Renal cortical epithelial cell (primary cell): ENCODE data around the gene CPZ. TPM values are rescaled to one million over a fixed set of nuclear protein-coding genes. Genes with fewer than 3 reads are reported as not detected.

Experiments
- DNase-seq: peaks from one replicate; pipeline ENCODE4 v3.0.0-alpha.2; 2011; ENCODE audit warnings: low read depth
- total RNA-seq: library from RNA; depleted of rRNA; stranded (reverse); fragments of >200 nt; gene quantifications from 2 replicates; pipeline ENCODE4 v1.2.3, GENCODE V29; 2014

CPZ gene
- total RNA-seq, 1 donor from 2014 or later = 0.20 TPM

GRCh38 chr4:8579526-8580320, 12.8 kb upstream of the CPZ start:
- DNase-seq = no peak

GRCh38 chr4:8580321-8581093, 12.1 kb upstream of the CPZ start, which contains the start of gene GPR78:
Gene GPR78, plus strand, starts transcription at chr4:8580392. Its CDS starts 591 bp downstream, at chr4:8580983.
- no peak for DNase-seq

DNA sequence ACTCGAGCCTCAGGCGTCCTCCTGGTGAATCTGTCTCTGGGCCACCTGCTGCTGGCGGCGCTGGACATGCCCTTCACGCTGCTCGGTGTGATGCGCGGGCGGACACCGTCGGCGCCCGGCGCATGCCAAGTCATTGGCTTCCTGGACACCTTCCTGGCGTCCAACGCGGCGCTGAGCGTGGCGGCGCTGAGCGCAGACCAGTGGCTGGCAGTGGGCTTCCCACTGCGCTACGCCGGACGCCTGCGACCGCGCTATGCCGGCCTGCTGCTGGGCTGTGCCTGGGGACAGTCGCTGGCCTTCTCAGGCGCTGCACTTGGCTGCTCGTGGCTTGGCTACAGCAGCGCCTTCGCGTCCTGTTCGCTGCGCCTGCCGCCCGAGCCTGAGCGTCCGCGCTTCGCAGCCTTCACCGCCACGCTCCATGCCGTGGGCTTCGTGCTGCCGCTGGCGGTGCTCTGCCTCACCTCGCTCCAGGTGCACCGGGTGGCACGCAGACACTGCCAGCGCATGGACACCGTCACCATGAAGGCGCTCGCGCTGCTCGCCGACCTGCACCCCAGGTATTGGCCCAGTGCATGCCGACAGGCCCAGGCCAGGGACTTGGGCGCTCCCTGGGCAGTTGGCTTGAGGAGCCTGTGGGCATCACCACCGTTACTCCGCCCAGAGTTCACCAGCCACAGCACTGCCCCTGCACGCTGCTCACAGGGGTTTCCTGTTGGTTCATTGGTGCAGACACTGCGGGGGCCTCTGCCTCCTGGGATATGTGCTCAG, 11.3 kb upstream of the CPZ start:
- no peak for DNase-seq

- no peak for DNase-seq
Observed at GRCh38 chr4:8582016-8582415, 10.5 kb upstream of the CPZ start.

- no peak for DNase-seq
Observed at GRCh38 chr4:8582436-8582835, 10.1 kb upstream of the CPZ start.

- DNase-seq = no peak
Observed at GRCh38 chr4:8582941-8583654, 9.5 kb upstream of the CPZ start.

- no peak for DNase-seq
Observed at GRCh38 chr4:8583655-8584025, 8.9 kb upstream of the CPZ start.

DNA sequence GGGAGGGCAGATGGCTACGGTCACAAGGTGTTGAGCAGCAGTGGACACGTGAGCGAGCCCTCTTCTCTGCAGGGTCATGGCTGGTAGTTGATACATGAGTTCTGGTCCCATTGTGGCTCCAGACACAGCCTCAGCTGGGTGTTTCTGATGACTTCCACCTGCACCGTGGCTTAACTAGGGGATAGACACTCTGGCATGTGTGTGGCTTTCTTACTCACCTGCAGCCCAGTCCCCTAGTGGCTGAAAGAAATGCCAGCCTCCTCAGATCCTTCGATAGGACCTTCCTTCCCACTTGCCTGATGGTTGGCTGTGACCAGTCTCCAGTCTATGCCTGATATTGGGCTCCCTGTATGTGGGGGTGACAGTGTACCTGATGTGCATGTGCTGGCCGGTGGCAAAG, 7.4 kb upstream of the CPZ start:
- DNase-seq = no peak

GRCh38 chr4:8585721-8586212, 6.8 kb upstream of the CPZ start:
- DNase-seq = no peak

- no peak for DNase-seq
Observed at GRCh38 chr4:8586246-8586645, 6.3 kb upstream of the CPZ start.

DNA sequence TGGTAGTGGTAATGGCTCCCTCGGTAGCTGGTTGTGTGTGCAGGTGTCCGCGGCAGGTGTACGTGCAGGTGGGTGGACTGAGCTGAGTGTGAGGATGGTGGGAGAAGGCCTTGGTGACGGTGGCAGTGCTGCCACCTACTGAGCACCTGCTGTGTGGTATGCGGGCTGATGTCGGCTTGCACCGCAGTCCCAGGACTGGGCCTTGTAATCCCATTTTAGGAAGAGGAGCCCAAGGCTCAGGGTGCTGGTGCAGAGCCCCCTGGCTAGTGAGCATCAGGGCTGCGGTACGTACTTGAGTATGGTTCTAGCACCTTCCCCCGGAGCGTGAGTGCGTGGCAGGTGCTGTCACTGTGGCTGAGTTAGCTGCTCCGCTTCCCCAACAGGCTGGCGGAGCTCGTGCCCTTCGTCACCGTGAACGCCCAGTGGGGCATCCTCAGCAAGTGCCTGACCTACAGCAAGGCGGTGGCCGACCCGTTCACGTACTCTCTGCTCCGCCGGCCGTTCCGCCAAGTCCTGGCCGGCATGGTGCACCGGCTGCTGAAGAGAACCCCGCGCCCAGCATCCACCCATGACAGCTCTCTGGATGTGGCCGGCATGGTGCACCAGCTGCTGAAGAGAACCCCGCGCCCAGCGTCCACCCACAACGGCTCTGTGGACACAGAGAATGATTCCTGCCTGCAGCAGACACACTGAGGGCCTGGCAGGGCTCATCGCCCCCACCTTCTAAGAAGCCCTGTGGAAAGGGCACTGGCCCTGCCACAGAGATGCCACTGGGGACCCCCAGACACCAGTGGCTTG, 5.7 kb upstream of the CPZ start:
- no peak for DNase-seq

- no peak for DNase-seq
Observed at GRCh38 chr4:8587469-8588195, 4.9 kb upstream of the CPZ start.

- DNase-seq = no peak
Observed at GRCh38 chr4:8588196-8588470, 4.4 kb upstream of the CPZ start.

DNA sequence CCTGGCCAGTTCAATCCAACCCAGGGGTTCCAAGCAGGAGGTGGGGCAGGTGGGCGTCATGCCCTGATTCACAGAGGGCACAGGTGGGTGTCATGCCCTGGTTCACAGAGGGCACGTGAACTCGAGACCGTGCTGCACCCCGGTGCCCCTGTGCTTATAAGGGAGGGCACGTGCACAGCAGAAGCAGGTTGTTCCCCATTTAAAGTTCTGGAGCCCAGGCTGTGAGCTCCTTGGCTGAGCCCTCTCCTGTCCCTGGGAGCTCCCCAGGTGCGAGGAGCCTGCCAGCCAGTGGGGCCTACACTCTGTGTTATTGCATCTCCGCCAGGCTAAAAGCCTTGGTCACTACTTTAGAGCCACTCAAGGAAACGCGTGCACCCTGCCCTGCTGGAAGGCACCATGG, 3.2 kb upstream of the CPZ start:
- no peak for DNase-seq

DNA sequence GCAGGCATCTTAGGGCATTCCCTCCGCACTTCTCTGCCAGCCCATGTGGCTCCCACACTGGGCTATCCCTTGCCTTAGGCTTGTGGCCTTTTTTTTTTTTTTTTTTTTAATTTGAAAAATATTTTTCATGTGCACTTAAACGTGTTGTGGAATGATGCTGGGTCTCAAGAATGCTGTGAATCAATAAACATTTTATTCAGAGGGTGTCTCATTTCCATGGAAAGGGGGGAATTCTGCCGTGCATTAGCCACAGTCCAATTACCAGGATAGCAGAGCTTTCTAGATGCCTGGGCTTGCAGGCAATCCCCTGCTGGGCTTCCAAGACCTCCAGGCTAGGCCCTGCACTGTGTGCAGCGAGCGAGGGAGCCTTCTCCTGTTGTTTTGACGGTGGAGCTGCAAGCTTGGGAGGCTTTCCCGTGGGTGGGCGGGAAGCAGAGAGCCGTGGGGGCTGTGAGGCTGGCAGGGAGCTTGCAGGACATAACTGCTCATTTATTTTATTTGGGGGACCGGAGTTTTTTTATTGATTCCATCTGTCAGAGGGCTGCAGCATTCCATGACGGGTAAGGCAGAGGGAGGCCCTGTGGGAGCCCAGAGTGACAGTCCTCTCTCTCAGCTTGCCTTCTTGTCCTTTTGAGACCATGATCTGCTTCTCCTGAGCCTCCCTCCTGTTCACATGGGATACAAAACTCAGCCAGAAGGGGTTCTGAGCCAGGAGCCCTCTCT, 2.6 kb upstream of the CPZ start:
- DNase-seq = no peak

- no peak for DNase-seq
Observed at GRCh38 chr4:8590546-8590880, 2.1 kb upstream of the CPZ start.

- DNase-seq = no peak
Observed at GRCh38 chr4:8591114-8591513, 1.5 kb upstream of the CPZ start.

DNA sequence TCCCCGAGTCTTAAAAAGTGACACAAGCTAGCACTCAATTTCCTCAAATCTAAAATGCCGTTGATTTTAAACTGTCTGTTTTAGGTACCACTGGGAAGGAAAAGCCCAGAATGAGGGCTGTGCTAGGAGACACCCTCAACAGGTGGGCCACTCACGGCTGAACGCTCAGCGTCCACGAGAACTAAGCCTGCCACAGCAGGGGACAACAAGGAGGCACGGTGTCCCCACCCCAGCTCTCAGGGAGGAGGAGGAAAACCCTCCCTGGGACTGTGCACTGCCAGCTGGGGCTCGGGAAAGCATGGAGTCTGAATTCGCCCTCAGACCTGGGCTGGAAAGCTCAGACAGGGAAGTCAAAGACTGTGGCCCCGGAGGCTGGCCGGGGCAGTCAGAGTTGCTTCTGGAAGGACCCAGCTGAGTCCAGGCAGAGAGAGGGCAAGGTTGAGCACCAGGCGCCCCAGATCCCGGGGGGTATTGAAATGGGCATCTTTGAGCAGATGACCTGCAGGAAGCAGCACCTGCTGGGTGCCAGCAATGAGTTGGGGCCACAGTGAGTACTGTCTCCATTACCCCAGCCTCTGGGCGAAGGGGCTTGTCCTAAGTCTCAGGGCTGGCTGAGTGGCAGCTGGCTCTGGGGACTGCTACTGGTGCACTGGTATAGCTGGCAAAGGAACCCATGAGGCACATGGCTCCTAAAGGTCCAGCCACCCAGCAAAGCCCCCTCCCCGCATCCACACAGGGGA, 769 bp upstream of the CPZ start:
- no peak for DNase-seq
